GM11168 (cell line): Measurements from ENCODE around the gene GOLGA7B.

Experiments used
- in situ Hi-C: fragments of 300-500 bp; cut with MboI; formaldehyde crosslinking; loops from one replicate; pipeline ENCODE4 v1.12.0; 2022; ENCODE audit warnings: low sequenced_read_pairs; ENCODE audit not compliant: unreplicated experiment

GOLGA7B gene

GRCh38 chr10:97915346-97916131 is 65.9 kb downstream of the GOLGA7B start:
- in situ Hi-C loops = no loop called here

DNA sequence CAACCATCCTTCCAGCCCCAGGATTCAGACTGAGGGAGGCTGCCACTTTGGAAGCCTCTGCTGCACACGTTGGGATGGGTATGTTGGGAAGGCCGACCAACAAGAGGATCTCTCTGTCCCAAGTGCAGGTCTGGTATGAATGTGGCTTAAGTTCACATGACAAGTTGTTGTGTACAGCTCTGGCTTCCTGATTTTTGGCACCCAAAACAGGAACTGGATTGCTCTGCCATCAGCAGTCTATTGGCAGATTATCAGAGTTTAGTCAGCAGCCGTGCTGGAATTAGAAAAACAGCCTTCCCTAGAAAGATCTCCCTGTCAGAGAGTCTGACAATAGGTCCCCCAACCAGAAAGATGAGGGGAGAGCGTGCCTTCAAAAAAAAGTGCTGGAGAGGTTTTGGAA is 66.9 kb downstream of the GOLGA7B start:
- in situ Hi-C loops = no loop called here

DNA sequence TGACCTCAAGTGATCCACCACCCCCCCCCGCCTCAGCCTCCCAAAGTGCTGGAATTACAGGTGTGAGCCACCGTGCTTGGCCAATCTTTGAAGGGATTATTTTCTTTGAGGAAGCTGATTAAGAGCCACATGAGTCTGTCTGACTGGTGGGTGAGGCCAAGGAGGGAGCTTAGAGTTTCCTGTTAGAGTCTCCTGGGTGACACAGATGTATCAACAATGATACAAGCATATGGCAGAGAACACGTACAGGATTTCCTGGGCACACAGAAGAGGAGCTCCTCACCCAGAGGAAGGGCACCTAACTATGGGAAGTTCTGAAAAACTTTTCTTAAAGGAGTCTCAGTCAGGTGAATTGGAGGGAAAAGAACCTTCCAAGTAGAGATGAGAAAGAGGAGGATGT is 69.4 kb downstream of the GOLGA7B start:
- in situ Hi-C loops = no loop called here

DNA sequence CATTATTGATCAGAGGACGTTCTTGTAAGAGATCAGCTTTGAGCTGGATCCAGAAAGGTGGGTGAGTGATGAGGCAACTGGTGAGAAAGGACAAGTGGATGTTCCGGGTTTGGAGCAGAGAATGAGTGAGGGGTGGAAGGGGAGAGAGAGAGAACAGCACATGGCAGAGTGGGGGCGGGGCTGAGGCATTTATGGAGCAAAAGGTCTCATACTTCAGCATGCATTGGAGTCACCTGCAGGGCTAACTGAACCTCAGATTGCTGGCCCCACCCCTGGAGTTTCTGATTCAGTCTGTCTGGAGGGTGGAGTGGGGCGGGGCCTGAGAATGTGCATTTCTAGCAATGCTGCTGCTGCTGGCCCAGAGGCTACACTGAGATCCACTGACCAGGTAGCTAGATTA is 71.2 kb downstream of the GOLGA7B start:
- in situ Hi-C loops = no loop called here
